GM18499 (cell line): Measurements from ENCODE around the gene CHAF1B.

Experiments used
- ATAC-seq: cut with Tn5 transposase; IDR thresholded peaks from one replicate; pipeline ENCODE4 v1.9.1; 2021; ENCODE audit warnings: moderate number of reproducible peaks; ENCODE audit not compliant: insufficient read depth, unreplicated experiment

Gene CHAF1B

GRCh38 chr21:36423771-36424433 lies 38.7 kb downstream of the CHAF1B start:
- ATAC-seq = no peak

DNA sequence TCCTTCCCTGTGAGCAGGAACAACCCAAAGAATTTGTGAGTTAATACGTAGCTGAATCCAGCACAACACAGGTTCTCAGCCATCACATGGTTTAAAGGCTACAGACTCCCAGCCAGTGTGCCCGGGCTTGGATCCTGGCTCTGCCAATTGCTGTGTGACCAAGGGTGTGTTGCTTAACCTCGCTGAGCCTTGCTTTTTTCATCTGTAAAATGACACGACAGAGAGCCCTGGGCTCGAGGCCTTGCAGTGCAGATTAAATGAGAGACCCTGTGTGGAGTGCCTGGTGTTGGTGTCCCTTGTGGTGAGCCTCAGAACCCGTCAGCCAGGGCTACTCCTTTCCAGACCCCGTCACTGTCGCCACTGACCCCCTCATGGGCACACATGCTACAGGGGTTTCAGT lies 39.4 kb downstream of the CHAF1B start:
- no peak for ATAC-seq

DNA sequence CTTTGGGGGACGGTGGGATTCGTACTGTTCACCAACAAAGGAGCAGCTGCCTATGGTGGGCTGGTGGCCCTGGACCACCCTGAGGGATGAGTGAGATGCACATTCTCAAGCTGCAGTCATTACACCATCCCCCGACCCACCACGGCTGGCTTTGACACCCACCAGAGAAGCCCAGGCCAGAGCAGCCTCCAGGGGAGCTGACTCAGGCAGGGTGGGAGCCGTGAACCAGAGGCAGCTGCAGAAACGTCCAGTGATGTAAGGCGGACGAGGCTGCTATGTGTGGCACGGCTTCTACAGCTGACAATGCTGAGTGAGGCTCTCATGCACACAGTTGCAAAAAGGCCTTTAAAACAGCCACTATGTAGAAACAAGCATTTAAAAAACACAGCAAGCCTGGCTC lies 40.1 kb downstream of the CHAF1B start:
- ATAC-seq = no peak

DNA sequence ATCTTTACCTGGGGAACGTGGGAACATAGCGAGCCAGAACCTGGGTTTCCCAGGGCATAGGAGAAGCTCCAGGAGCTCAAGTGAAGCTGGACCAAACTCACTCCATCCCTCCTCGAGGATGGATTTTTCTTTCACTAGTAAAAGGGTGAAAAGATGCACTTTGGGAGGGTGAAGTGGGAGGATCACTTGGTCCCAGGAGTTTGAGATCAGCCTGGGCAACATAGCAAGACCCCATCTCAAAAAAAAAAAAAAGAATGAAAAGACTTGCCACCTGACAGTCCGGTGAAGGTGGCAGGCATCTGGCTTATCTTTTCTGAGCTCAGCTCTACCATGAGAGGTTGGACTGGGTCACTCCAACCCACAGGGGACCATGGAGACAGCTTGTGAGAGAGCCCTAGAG lies 42.3 kb downstream of the CHAF1B start:
- ATAC-seq = no peak

DNA sequence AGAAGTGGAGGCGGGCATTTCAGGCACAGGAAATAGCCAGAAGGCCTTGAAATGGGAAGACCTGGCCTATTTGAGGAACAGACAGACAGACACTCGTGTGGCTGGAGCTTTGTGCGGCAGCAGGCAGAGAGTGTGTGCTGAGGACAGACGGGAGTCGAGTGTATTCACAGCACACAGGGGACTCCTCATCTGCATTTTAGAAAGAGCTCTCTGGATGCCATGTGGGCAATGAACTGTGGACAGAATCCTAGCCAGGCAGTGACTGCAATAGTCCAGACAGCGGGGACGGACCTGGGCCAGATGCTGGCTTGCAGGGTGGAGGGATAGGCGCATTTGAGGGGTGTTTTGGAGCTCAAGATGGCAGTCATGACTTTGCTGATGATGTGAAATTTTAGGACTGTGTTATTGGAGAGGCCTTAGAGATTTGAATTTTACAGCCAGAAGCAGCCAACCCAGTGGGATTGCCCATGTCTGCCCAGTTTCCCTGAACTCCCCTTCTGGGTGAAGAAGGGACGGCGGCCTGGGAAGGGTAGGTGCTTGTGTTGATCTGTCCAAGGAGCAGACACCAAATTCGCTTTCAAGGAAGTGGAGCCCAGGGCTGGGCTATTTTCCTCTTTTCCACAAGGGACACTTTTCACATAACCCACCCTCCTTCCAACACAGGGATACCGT lies 43.7 kb downstream of the CHAF1B start:
- no peak for ATAC-seq

DNA sequence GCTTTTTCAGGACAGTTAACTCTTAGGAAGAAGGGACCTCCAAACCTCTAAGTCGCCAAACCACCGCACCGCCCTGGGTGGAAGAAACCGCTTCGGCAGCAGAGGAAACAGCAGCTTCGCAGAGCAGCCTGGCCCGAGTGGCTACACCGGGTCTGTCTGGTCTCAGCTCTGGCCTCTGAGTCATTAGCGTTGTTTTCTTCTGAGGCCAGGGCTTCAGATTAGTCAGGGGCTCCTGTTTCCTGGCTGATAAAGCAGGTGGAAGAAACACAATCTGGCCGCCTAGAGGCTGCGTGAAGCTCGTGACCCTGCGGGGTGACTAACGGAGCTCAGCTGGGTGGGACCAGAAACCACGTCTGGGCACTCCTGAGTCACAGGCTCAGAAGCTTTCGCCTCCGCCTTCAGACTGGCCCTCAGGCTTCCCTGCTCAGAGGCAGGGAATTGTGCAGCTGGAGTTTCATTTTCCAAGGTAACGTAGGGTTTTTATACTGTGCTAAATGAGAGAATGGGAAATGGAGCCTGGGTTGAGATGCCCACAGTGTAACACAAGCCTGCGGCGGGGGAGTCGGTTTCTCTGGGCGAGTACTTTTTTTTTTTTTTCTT lies 44.9 kb downstream of the CHAF1B start:
- peak; percentile 76 for ATAC-seq

GRCh38 chr21:36430841-36431240 lies 45.6 kb downstream of the CHAF1B start:
- ATAC-seq = no peak

DNA sequence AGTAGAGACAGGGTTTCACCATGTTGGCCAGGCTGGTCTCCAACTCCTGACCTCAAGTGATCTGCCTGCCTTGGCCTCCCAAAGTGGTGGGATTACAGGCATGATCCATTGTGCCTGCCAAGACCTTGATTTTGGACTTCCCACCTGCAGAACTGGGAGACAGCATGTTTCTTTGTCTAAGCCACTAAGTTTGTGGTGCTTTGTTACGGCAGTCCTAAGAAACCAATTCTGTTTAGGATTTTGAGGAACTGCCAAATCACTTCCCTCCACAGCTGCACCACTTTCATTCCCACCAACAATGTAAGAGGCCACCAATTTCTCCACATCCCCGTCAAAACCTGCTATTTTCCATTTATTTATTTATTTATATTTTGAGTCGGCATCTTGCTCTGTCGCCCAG lies 46.1 kb downstream of the CHAF1B start:
- ATAC-seq = no peak

- ATAC-seq = no peak
Observed at GRCh38 chr21:36433059-36433709, 48.0 kb downstream of the CHAF1B start.

DNA sequence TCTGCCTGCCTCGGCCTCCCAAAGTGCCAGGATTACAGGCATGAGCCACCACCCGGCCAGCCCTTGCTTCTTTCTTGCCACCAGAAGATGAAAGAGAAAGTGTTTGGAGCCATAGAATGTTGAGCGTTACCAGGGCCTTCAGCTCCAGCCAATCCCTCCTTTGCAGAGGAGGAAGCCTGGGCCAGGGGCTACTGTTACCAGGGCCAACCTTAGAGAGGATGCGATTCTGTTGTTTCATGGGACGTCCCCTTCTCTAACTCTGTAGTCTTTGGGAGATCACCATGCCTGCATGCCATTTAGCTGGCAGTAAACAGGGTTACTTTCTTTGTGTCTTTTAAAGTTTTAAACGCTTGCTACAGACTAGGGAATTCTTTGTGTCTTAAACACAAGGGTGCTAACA lies 49.0 kb downstream of the CHAF1B start:
- ATAC-seq = no peak

DNA sequence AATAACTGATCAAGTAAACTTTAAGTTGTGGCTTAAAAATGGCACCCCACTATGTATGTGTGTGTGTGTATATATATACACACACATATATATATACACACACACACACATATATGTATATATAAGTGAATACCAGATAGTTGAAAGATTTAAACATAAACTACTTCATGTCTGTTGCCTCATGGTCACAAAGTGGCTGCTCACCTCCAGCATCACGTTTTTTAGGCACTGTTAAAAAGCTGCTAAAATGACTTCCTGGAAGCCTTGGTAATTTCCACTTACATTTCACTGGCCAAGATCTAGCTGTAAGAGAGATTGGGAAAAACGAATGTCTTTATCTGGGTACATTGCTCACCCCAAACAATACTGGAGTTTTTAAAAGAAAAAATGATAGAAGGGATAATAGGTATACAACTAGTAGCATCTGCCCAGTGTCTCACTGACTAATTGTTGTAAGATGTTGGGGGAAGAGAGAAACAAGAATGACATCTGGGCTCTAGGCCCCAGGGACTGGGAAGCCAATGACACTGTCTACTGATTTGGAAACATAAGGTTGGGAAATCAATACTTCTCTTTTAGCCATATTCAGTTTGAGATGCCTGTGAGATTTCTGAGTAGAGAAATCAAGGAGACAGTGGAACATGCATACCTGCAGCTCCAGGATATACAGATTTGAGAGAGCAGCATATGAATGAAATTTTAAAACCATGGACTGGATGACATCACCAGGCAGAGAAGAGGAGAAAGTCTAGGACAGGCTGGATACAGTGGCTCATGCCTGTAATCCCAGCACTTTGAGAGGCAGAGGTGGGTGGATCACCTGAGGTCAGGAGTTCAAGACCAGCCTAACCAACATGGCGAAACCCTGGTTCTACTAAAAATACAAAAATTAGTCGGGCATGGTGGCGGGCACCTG lies 51.9 kb downstream of the CHAF1B start:
- no peak for ATAC-seq

DNA sequence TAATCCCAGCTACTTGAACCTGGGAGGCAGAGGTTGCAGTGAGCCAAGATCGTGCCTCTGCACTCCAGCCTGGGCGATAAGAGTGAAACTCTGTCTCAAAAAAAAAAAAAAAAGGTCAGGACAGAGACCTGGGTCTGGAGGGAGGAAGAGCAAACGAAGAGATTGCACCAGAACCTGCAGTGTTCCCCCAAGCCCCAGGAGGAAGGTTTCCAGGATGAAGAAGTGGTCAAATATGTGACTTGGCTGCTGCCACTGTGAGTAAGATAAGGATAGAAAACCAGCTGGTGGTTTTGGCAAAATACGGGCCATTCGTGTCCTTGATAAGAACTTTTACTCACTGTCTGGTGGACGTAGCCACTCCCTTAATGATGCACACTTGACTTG lies 52.5 kb downstream of the CHAF1B start:
- ATAC-seq = no peak

GRCh38 chr21:36441715-36442114 lies 56.5 kb downstream of the CHAF1B start:
- no peak for ATAC-seq

DNA sequence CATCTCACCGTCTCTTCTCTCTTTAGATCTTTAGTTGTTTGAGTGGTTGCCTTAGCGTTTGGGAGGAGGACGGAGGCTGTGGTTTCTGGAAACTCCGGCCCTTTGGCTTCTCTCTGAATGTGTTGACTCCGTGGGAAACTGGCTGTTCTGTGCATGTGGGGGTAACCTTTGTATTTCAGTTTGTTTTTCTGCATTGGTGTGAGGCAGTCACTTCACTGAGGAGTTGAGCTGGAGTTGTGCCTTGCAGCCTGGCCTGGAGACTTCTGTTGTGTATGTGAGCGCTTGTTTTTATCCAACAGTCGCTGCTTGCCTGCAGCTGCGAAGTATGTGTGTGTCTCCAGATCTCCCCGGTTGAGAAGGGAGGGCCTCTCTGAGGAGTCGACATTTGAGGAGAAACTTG lies 61.1 kb downstream of the CHAF1B start:
- ATAC-seq = no peak

DNA sequence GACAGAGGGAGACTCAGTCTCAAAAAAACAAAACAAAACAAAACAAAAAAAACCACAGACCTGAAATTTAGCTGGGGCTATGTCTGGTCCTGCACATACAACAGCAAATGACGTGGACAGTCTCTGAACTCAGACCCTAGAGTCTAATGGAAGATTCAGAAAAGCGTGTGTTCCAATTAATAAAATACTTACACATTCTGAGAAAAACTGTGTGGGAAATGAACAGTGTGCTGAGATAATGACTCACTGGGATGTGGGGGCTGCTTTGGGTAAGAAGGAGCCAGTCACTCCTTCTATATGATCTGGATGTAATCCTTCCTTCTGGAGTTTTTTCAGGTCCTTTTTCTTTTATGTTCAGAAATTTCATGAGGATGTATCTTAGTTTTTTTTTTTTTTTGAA lies 65.3 kb downstream of the CHAF1B start:
- no peak for ATAC-seq

GRCh38 chr21:36451506-36451905 lies 66.3 kb downstream of the CHAF1B start:
- ATAC-seq = no peak

- no peak for ATAC-seq
Observed at GRCh38 chr21:36452281-36452825, 67.2 kb downstream of the CHAF1B start.

DNA sequence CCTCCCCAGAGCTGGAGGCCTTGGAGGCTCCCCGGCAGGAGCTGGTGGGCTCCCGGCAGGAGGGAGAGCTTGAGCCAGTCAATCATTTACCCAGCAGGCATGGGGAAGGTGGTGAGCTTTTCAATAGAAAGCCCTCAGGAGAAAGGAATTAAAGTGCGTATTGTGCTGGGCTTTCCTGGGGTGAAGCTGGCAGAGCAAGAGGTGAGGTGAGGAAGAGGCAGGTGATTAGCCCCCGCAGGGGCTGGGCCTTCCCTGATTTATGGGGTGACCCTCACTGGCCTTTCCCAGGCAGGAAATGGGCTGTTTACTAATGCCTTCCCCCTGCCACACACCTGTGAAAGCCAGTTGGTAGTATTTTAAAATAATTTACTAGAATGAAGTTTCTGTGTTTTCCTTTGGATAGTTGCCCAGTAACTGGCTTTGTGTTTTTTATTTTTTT lies 68.9 kb downstream of the CHAF1B start:
- ATAC-seq = no peak

DNA sequence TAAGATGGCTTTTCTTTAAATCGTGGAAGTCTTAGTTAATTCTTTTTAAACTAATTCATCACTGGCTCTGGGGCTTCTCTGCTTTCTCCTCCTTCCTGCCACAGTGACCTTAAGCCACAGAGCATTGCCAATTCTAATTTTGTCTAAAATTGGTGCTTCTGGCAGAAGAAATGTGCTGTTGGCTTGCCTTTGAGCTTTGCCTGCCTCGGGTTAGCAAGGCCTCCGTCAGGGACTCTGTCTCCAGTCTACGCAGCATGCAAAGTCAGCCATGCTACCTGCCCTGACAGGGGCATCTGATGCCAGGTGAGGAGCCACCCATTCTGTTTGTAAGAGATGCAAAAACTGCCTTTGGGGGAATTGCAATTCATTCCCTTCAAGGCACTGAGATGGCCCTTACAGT lies 69.5 kb downstream of the CHAF1B start:
- no peak for ATAC-seq
